Central memory CD8-positive, alpha-beta T cell (primary cell): ENCODE results near the gene TRIM40.
"Not testable (repeated sequence)": the region's sequence is repeated elsewhere in the genome, so short reads cannot be mapped to it uniquely, and the experiment has no call there.

Source experiments
- ATAC-seq: fragments of 150-1000 bp; cut with Tn5 transposase; replicated peaks from 2 replicates; pipeline ENCODE4 v1.10.0; 2022; ENCODE audit warnings: mild to moderate bottlenecking, moderate FRiP score, moderate number of reproducible peaks; ENCODE audit not compliant: poor library complexity, severe bottlenecking; ENCODE audit errors: extremely low read depth
- DNase-seq, 2 donors: peaks; one replicate each; pipeline ENCODE4 v3.0.0; 2021; ENCODE audit warnings: low spot score in 2 of 2
- H3K27ac Mint-ChIP-seq: one replicate; pipeline ENCODE4 v1.8.0; 2022; ENCODE audit warnings: low read depth, mild to moderate bottlenecking, moderate library complexity, mixed read lengths
- H3K27me3 Mint-ChIP-seq: one replicate; pipeline ENCODE4 v1.8.0; 2022; ENCODE audit warnings: mixed read lengths
- H3K36me3 Mint-ChIP-seq: one replicate; pipeline ENCODE4 v1.8.0; 2022; ENCODE audit warnings: mild to moderate bottlenecking, moderate library complexity, mixed read lengths; ENCODE audit not compliant: insufficient read depth
- H3K4me1 Mint-ChIP-seq: one replicate; pipeline ENCODE4 v1.8.0; 2022; ENCODE audit warnings: mixed read lengths
- H3K4me3 Mint-ChIP-seq: one replicate; pipeline ENCODE4 v1.8.0; 2022; ENCODE audit warnings: mild to moderate bottlenecking, moderate library complexity, mixed read lengths
- H3K9me3 Mint-ChIP-seq: one replicate; pipeline ENCODE4 v1.8.0; 2022; ENCODE audit warnings: mixed read lengths

Gene TRIM40

GRCh38 chr6:30164714-30165113 lies 28.8 kb downstream of the TRIM40 start:
- no peak for DNase-seq
- no peak overlapping the region for H3K4me3 Mint-ChIP-seq
- H3K36me3 Mint-ChIP-seq = peaks cover 2% of the 10 kb centered on the region
- ATAC-seq = no peak
- no peaks in the 10 kb centered on the region for H3K9me3 Mint-ChIP-seq
- H3K27ac Mint-ChIP-seq = no peak overlapping the region
- H3K27me3 Mint-ChIP-seq = peaks cover 72% of the 10 kb centered on the region
- peaks cover 5% of the 10 kb centered on the region for H3K4me1 Mint-ChIP-seq

- not testable (repeated sequence) for H3K27ac Mint-ChIP-seq, H3K4me1 Mint-ChIP-seq, ATAC-seq, H3K4me3 Mint-ChIP-seq, H3K36me3 Mint-ChIP-seq, DNase-seq, H3K9me3 Mint-ChIP-seq
- H3K27me3 Mint-ChIP-seq = peaks cover 72% of the 10 kb centered on the region
Measured at GRCh38 chr6:30165238-30165637, 29.3 kb downstream of the TRIM40 start.

GRCh38 chr6:30167101-30167500 lies 31.2 kb downstream of the TRIM40 start:
- DNase-seq = no peak
- H3K27ac Mint-ChIP-seq = no peak overlapping the region

GRCh38 chr6:30168741-30169140 lies 32.8 kb downstream of the TRIM40 start:
- no peak for DNase-seq
- no peaks in the 10 kb centered on the region for H3K4me1 Mint-ChIP-seq
- H3K36me3 Mint-ChIP-seq = no peaks in the 10 kb centered on the region
- H3K27ac Mint-ChIP-seq = no peak overlapping the region
- no peak for ATAC-seq
- H3K4me3 Mint-ChIP-seq = no peak overlapping the region
- H3K27me3 Mint-ChIP-seq = peaks cover 77% of the 10 kb centered on the region
- no peaks in the 10 kb centered on the region for H3K9me3 Mint-ChIP-seq

More at GRCh38 chr6:30167101-30167500, 31.2 kb downstream of the TRIM40 start:
- ATAC-seq = no peak
- no peaks in the 10 kb centered on the region for H3K36me3 Mint-ChIP-seq
- H3K4me3 Mint-ChIP-seq = no peak overlapping the region
- H3K27me3 Mint-ChIP-seq = peaks cover 78% of the 10 kb centered on the region
- peaks cover 4% of the 10 kb centered on the region for H3K4me1 Mint-ChIP-seq
- no peaks in the 10 kb centered on the region for H3K9me3 Mint-ChIP-seq

GRCh38 chr6:30169658-30170614 lies 34.0 kb downstream of the TRIM40 start:
- no peaks in the 10 kb centered on the region for H3K9me3 Mint-ChIP-seq
- H3K4me1 Mint-ChIP-seq = no peaks in the 10 kb centered on the region
- ATAC-seq (peak; percentile 70), DNase-seq (no peak)
- H3K27me3 Mint-ChIP-seq = peaks cover 75% of the 10 kb centered on the region
- H3K4me3 Mint-ChIP-seq = no peak overlapping the region
- no peaks in the 10 kb centered on the region for H3K36me3 Mint-ChIP-seq
- no peak overlapping the region for H3K27ac Mint-ChIP-seq

- peaks cover 88% of the 10 kb centered on the region for H3K27me3 Mint-ChIP-seq
- DNase-seq = no peak
- ATAC-seq = no peak
- no peaks in the 10 kb centered on the region for H3K36me3 Mint-ChIP-seq
- no peaks in the 10 kb centered on the region for H3K4me1 Mint-ChIP-seq
- no peaks in the 10 kb centered on the region for H3K9me3 Mint-ChIP-seq
- no peak overlapping the region for H3K27ac Mint-ChIP-seq
- no peak overlapping the region for H3K4me3 Mint-ChIP-seq
Measured at GRCh38 chr6:30171677-30172471, 35.9 kb downstream of the TRIM40 start.

GRCh38 chr6:30172681-30173080 lies 36.7 kb downstream of the TRIM40 start:
- Mint-ChIP-seq H3K27me3 (peaks cover 92% of the 10 kb centered on the region), H3K27ac (no peak overlapping the region), H3K9me3 (no peaks in the 10 kb centered on the region), H3K36me3 (no peaks in the 10 kb centered on the region), H3K4me1 (no peaks in the 10 kb centered on the region), H3K4me3 (no peak overlapping the region)
- DNase-seq (no peak), ATAC-seq (no peak)

- H3K27ac Mint-ChIP-seq = no peak overlapping the region
- no peaks in the 10 kb centered on the region for H3K36me3 Mint-ChIP-seq
- H3K9me3 Mint-ChIP-seq = peaks cover 6% of the 10 kb centered on the region
- peaks cover 84% of the 10 kb centered on the region for H3K27me3 Mint-ChIP-seq
- H3K4me3 Mint-ChIP-seq = no peak overlapping the region
- DNase-seq (no peak), ATAC-seq (no peak)
- no peaks in the 10 kb centered on the region for H3K4me1 Mint-ChIP-seq
Measured at GRCh38 chr6:30175765-30176164, 39.8 kb downstream of the TRIM40 start.

GRCh38 chr6:30178837-30179236 lies 42.9 kb downstream of the TRIM40 start:
- Mint-ChIP-seq H3K9me3 (peaks cover 6% of the 10 kb centered on the region), H3K36me3 (peaks cover 2% of the 10 kb centered on the region), H3K27me3 (peaks cover 57% of the 10 kb centered on the region), H3K27ac (no peak overlapping the region), H3K4me1 (no peaks in the 10 kb centered on the region), H3K4me3 (no peak overlapping the region)
- DNase-seq (no peak), ATAC-seq (no peak)

GRCh38 chr6:30180145-30180544 lies 44.2 kb downstream of the TRIM40 start:
- H3K27me3 Mint-ChIP-seq = peaks cover 47% of the 10 kb centered on the region
- no peak overlapping the region for H3K27ac Mint-ChIP-seq
- peaks cover 15% of the 10 kb centered on the region for H3K36me3 Mint-ChIP-seq
- no peak overlapping the region for H3K4me3 Mint-ChIP-seq
- H3K9me3 Mint-ChIP-seq = peaks cover 6% of the 10 kb centered on the region
- peaks cover 5% of the 10 kb centered on the region for H3K4me1 Mint-ChIP-seq
- DNase-seq (no peak), ATAC-seq (no peak)

- peaks cover 52% of the 10 kb centered on the region for H3K36me3 Mint-ChIP-seq
Measured at GRCh38 chr6:30184417-30185031, 48.6 kb downstream of the TRIM40 start.

GRCh38 chr6:30185846-30186484 lies 50.0 kb downstream of the TRIM40 start:
- Mint-ChIP-seq H3K27me3 (no peaks in the 10 kb centered on the region), H3K4me3 (no peak overlapping the region), H3K9me3 (no peaks in the 10 kb centered on the region), H3K4me1 (peaks cover 5% of the 10 kb centered on the region), H3K36me3 (peaks cover 65% of the 10 kb centered on the region), H3K27ac (peak overlapping the region; percentile 55)
- no peak for DNase-seq
- no peak for ATAC-seq

More at GRCh38 chr6:30184417-30185031, 48.6 kb downstream of the TRIM40 start:
- Mint-ChIP-seq H3K27me3 (peaks cover 4% of the 10 kb centered on the region), H3K4me3 (no peak overlapping the region), H3K9me3 (peaks cover 1% of the 10 kb centered on the region), H3K4me1 (peaks cover 5% of the 10 kb centered on the region), H3K27ac (peak overlapping the region; percentile 30)
- no peak for ATAC-seq
- DNase-seq = no peak
